ENCODE results near the gene PDIA4.
"Not testable (repeated sequence)": the region's sequence is repeated elsewhere in the genome, so short reads cannot be mapped to it uniquely, and the experiment has no call there.

Gene PDIA4, protein sequence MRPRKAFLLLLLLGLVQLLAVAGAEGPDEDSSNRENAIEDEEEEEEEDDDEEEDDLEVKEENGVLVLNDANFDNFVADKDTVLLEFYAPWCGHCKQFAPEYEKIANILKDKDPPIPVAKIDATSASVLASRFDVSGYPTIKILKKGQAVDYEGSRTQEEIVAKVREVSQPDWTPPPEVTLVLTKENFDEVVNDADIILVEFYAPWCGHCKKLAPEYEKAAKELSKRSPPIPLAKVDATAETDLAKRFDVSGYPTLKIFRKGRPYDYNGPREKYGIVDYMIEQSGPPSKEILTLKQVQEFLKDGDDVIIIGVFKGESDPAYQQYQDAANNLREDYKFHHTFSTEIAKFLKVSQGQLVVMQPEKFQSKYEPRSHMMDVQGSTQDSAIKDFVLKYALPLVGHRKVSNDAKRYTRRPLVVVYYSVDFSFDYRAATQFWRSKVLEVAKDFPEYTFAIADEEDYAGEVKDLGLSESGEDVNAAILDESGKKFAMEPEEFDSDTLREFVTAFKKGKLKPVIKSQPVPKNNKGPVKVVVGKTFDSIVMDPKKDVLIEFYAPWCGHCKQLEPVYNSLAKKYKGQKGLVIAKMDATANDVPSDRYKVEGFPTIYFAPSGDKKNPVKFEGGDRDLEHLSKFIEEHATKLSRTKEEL
- total RNA-seq: 51.9 to 254 (median 114) reads per million in 3 experiments

DNA sequence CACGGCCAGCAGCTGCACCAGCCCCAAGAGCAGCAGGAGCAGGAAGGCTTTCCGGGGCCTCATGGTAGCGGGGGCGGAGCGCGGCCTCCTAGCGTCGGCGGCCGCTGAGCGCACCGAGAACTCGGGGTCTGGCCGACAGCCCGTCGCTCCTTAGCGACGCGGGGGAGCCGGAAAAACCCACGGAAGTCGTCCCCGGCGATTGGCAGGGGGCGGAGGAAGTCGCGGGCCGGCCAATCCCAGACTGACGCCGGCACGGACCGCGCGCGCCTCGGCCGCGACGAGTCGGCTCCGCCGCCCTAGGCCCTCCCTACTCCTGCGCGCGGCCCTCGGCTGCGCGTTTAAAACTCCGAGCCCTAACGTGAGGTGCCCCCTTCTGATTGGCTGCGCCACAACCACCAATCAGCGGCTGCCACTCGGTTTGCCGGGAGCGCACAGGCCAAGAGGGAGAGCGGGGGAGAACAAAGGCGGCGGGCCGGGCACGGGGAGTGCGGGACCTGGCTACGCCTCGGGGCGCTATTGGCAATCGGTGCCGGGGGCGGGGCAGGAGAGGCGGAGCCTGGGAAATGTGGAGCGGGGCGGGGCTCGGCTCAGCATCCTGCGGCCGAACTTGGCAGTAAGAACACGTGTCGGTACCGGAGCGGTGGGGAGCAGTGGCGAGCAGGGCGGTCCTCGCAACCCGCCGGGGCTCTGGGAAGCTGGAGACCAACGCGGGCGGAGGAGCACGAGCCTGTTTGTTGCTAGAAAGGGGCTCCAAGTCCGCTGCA is at the start of gene PDIA4:
PDIA4 (minus strand) TSS at position 160 of the 764 bp plus-strand sequence; CDS start at position 63, 97 bp downstream.
- DNase-seq: peak; percentile 99

DNA sequence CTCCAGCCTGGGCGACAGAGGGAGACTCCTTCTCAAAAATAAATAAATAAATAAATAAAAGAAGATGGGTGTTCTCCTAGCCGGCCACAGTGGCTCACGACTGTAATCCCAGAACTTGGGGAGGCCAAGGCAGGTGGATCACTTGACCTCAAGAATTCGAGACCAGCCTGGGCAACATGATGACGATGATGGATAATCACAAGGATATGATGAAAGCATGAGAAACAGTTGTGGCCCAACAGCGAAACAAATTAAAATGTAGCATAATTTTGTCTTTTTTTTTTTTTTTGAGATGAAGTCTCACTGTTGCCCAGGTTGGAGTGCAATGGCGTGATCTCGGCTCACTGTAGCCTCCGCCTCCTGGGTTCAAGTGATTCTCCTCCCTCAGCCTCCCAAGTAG is 49.3 kb upstream of the PDIA4 start:
- no peak for DNase-seq

DNA sequence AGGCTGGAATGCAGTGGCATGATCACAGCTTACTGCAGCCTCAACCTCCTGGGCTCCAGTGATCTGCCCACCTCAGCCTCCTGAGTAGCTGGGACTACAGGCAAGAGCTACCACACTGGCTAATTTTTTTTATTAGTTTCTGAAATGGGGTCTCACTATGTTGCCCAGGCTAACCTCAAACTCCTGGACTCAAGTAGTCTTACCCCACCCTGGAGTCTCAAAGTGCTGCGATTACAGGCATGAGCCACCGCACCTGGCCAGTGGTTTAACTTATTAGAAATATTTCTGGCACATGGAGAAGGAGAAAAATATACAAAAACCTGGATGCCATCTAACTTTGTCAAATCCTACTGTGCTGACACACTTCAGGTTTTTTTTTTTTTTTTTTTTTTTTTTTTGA is 47.0 kb upstream of the PDIA4 start:
- DNase-seq: no peak

DNA sequence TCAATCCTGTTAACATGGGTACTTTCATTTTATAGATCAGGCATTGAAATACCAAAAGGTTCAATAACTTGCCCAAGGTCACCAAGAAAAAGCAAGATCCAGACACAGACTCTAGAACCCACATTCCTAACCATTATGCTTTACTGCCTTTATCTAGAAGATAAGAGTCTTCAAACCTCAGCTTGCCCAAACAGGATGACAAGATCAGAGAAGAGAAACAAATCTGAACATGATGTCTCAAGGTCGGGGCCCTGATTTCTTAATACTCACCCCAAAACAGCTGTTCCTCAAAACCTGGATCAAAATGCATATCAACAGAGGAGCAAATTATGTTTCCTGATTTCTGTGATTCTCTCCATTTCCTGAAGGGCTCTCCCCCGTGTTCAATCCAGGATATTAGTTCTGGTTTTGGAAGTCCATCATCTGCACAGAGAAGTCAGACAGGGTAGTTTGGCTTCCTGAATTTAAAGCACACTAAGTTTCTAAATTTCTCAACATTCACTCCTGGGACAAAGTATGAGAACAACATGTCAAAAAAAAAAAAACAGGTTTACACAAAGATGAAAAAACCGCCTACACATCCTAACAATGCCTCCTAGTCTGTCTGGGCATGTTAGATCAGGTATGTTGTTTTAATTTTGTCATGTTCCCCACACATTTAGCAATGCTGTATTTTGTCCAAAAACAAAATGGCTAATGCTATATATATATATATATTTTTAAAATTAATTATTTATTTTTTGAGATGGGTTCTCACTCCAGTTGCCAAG is 46.0 kb upstream of the PDIA4 start:
- DNase-seq: no peak

DNA sequence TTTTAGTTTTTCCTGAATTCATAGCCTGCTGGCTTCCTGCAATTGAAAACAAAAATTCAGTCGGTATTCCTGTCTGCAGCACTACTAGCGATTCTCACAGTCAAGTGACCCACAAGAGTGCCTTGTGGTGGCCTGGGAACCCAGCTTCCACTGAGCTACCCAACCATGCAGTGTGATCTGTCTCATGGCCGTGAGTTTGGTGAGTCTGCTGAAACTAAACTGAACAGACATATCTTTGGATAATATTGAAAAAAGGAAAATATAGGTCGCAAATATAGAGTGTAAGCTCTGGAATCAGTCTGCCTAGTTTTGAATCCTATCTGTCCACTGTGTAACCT is 44.1 kb upstream of the PDIA4 start:
- no peak for DNase-seq

DNA sequence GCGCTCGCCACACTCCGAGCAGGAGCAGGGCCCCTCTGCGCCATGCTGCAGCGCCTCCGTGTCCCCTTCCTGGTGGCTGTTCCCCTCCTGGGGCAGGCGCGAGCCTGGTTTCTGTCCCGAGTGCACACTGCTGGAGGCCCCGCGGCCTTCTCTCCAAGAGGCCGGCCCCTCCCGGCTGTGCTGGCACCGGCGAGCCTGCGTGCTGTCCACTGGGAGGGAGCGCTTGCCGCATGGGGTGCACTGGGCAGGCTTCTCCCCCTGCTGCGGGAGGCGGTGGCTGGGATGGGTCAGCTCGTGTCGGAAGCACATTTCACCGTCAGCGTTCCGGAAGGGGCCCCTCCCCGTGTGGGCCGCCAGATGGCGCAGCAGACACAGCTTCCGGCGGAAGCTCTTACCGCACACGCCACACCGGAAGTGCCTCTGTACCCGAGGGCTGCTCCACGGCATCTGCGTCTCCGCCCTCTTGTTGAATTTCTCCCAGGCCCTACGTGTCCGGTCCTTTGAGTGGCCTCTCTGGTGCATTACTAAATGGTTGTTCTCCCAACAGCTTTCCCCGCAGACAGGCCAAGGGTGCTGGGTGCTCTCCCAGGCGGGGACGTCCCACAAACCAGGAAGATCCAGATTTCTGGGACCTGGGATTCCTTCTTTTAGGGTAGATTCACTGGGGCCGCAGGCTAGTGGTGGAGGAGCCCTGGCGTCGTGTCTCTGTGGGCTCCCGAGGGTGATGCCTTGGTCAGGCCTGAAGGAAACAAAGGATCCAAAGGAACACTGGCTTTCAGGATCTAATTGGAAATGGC is 43.5 kb upstream of the PDIA4 start:
- peak; percentile 37 for DNase-seq

DNA sequence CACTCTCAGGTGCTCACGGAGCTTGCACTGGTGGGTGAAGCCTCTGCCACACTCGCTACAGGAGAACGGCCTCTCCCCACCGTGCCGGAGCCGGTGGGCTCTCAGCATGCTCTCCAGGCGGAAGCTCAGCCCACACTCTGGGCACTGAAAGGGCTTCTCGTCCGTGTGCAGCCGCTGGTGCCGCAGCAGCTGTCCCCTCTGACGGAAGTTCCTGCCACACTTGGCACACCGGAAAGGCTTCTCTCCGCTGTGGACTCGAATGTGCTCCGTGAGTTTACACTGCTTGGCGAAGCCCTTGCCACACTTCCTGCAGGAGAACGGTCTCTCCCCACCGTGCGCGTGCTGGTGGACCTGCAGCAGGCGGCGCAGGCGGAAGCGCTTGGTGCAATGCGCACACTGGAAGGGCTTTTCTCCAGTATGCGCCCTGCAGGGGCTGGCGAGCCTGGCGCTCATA is 42.9 kb upstream of the PDIA4 start:
- no peak for DNase-seq

DNA sequence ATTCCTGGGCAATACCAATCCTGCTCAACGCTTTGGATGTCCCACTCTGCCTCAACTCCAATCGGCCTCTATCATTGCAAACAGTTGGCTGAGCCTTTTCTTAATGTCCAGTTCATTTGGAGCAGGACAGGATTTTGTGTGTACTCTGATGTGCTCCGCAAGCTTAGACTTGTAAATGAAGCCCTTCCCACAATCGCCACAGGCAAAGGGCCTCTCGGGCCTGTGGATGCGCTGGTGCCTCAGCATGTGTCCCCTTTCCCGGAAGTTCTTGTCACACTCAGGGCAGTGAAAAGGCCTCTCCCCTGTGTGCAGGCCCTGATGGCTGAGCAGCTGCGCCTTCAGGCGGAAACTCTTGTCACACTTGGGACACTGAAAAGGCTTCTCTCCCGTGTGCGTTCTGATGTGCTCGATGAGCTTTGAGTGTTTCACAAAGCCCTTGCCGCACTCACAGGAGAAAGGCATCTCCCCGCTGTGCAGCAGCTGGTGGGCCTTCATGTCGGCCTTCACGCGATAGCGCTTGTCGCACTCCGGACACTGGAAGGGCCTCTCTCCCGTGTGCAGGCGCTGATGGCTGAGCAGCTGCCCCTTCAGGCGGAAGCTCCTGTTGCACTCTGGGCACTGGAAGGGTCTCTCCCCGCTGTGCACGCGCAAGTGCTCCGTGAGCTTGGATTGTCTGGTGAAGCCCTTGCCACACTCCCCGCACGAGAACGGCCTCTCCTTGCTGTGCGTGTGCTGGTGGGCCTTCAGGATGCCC is 42.2 kb upstream of the PDIA4 start:
- no peak for DNase-seq

DNA sequence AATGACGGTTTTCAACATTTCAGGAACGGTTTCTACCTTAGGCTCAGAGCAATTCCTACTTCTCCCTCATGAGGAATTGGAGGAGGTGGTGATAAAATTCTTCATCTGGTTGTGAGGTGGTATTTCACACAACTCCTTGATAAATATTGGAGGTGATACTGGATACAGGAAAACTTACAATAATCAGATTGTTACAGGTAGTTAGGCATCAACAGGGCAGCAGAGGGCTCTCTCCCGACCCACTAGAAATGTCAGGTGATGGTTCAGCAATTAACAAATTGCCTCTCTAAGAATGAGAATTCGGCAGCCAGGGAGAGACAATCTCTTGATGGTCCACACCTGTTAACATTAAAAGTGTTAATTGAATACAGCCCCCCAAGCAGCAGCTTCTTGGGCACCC is 39.6 kb upstream of the PDIA4 start:
- DNase-seq: no peak

DNA sequence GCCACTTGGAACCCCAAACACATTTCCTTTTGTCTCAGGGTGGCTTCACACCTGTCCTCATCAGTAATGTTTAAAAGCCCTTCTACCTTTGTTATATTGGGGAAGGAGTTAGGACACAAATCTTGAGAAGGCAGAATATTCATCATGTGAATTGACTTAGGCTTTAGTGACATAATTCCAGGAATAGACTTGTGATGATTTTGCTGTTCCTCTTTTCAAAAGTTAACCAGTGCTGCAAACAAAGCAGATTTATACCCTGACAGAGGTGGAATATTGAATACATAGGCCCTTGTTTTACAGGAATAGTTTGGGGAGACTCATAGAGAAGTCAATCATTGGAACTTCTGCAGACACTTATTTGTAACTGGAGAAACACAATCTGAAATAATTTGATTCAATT is 35.2 kb upstream of the PDIA4 start:
- DNase-seq: no peak

DNA sequence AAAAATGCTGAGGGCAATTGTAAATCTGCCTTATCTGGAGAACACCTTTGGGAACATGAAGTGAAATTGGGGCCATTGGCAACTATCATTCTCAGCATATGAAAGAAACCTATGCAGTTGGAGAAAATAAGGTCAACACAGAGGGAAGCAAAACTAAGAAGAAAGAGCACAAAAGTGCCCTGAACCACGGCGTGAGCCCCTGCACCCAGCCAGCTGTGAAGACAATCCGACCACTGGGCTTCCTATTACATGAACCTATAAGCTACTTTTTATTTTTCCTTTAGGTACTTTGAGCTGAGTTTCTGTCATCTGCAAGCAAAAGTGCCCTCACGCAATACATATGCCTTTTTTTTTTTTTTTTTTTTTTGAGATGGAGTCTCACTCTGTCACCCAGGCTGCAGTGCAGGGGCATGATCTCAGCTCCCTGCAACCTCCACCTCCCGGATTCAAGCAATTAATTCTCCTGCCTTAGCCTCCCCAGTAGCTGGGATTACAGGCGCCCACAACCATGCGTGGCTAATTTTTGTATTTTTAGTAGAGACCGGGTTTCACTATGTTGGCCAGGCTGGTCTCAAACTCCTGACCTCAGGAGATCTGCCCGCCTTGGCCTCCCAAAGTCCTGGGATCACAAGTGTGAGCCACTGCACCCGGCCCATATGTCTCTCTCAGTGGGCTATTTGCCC is 34.1 kb upstream of the PDIA4 start:
- DNase-seq: not testable (repeated sequence)

DNA sequence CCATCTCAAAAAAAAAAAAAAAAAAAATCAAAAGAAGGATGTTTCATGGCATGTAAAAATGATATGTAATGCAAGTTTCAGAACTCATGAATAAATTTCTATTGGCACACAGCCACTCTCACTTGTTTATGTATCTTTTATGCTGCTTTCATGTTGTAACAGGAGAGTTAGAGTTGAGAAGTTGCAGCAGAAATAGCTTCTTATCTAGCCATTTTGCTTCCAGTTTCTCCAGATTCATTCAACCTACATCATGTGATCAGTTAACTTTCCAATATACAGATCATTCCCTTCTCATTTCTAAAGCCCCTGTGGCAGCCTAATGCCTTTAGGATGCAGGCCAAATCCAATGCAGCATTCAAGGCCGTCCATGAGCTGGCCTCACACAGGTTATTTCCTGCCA is 31.9 kb upstream of the PDIA4 start:
- no peak for DNase-seq

DNA sequence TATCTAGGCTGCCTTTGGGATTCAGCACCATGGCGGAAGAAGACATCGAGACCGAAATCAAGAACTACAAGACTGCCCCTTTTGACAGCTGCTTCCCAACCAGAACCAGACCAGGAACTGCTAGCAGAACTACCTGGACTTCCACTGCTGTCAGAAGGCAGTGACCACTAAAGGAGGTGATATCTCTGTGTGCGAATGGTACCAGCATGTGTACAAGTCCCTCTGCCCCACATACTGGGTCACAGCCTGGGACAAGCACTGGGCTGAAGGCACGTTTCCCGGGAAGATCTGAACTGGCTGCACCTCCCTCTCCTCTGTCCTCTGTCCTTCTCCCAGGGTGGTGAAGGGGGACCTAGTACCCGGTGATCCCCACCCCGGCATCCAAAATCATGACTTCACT is 25.6 kb upstream of the PDIA4 start:
- DNase-seq: no peak

DNA sequence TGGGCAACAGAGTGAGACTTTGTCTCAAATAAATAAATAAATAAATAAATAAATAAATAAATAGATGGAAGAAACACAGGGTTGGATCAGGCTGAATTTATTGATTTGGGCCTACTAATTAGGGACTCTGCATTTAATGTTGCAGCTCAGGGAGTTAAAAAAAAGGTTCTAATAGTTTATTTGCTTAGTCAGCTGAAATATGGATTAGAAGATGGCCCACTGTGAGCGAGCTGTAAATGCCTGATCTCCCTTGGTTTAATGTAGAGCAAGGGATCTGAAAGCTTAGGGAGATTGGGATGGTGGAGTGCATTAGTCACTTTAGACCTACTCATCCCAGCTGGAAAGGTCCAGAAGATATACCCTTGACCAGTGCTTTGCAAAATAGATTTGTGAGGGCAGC is 25.1 kb upstream of the PDIA4 start:
- DNase-seq: no peak

DNA sequence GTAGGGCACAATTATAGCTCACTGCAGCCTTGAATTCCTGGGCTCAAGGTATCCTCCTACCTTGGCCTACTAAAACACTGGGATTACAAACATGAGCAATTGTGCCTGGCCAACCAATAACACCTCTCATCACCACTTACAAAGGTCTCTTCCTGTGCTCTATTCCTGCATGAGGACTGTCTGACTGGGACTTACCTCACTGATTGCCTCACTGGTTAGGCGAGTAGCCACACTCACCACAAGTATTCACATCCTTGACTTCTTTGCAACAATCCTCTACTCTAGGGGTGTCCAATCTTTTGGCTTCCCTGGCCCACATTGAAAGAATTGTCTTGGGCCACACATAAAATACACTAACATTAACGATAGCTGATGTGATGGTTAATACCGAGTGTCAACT is 22.6 kb upstream of the PDIA4 start:
- no peak for DNase-seq

DNA sequence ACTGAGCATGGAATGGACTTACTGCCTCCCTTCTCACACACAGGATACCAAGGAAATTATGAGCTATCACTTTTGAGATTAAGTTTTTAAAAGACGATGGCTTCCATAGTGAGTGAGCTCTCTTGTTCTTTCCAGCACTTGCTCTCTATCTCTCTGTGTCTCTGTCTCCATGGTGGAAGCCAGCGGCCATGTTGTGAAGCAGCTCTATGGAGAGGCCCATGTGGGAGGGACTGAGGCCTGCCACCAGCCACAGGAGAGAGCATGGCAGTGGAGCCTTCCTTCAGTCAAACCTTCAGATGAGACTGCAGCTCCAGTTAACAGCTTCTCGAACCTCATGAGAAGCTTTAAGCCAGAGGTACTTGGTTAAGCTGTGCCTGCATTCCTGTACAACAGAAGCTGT is 20.5 kb upstream of the PDIA4 start:
- no peak for DNase-seq

DNA sequence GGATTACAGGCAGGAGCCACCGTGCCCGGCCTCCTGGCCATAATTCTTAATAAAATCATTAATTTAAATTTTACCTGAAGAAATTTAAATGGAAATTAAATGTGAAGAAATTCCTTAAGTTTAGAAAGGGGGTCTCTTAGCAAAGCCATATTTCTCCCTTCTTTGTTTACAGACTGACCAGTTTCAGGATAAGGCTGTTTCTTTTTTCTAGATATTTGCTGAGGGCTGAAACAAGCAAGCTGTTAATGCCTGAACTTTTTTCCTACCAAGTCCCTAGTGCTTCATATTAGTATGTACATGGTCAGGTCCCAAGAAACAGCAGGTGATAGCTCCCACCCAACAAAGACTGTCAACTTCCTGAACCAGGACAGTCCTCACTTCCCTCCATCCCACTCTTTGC is 18.1 kb upstream of the PDIA4 start:
- DNase-seq: no peak

DNA sequence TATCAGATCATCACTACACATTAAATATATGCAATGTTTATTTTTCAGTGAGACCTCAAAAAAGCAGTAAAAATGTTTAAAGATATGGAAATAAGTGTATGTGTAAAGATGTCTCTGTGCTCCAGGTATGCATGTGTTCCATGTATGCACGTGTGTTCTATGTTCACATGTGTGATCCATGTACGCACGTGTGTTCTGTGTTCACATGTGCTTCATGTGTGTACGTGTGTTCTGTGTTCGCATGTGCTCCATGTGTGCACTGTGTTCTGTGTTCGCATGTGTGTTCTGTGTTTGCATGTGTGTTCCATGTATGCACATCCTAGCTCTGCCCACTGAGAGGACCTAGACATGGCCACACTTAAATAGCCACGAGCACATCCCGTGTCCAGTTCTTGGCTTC is 15.6 kb upstream of the PDIA4 start:
- no peak for DNase-seq

DNA sequence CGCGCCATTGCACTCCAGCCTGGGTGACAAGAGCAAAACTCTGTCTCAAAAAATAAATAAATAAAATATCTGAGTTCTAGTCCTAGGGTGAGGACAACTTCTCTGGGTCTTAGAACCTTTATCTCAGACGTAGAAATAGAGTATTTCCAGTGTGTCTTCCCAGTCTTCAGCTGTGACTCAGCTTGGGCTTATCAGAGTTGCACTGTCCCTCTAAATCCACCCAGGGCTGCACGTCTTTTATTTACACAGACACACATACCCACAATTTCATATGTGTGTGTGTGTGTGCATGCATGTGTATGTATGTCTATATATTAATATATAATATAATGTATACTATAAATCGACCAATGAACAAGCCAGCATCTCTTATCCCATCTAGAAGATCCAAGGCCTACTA is 13.0 kb upstream of the PDIA4 start:
- DNase-seq: no peak

DNA sequence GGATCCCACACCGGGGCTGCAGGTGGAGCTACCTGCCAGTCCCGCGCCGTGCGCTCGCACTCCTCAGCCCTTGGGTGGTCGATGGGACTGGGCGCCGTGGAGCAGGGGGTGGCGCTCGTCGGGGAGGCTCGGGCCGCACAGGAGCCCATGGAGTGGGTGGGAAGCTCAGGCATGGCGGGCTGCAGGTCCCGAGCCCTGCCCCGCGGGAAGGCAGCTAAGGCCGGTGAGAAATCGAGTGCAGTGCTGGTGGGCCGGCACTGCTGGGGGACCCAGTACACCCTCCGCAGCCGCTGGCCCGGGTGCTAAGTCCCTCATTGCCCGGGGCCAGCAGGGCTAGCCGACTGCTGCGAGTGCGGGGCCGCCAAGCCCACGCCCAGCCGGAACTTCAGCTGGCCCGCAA is 10.3 kb upstream of the PDIA4 start:
- DNase-seq: not testable (repeated sequence)

DNA sequence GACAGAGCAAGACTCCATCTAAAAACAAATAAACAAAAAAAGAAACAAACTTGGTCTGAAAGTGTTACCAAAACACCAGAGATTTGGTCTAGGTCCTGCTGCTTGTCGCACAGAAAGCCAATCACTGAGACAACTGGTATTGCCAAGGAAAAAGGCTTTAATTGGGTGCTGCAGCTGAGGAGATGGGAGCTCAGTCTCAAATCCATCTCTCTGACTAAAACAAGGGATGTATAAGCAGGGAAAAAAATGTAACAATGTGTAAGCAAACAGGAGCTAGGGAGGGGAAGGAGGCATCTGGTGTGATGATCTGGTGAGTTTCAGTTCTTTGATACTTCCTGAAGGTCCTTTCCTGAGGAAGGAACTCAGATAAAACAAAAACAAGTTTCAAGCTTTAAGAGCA is 8.4 kb upstream of the PDIA4 start:
- no peak for DNase-seq

Measured in central memory CD4-positive, alpha-beta T cell (primary cell).